ENCODE data around the gene METTL14.

- no peak for TF ChIP-seq CTCF (IDR thresholded peaks at IDR 0.05)
- TF ChIP-seq POLR2AphosphoS5 (IDR thresholded peaks at IDR 0.05): no peak
- TF ChIP-seq POLR2A (IDR thresholded peaks at IDR 0.05): no peak
Observed at GRCh38 chr4:118762155-118762554, 77.0 kb downstream of the METTL14 start.

Data from stomach (tissue), 4 donors.